GM21423 (cell line): ENCODE data around the gene MAPRE2.

Experiments used
- ATAC-seq: cut with Tn5 transposase; IDR thresholded peaks from one replicate; pipeline ENCODE4 v1.9.1; 2021; ENCODE audit warnings: mild to moderate bottlenecking, moderate library complexity; ENCODE audit not compliant: unreplicated experiment

The MAPRE2 gene

DNA sequence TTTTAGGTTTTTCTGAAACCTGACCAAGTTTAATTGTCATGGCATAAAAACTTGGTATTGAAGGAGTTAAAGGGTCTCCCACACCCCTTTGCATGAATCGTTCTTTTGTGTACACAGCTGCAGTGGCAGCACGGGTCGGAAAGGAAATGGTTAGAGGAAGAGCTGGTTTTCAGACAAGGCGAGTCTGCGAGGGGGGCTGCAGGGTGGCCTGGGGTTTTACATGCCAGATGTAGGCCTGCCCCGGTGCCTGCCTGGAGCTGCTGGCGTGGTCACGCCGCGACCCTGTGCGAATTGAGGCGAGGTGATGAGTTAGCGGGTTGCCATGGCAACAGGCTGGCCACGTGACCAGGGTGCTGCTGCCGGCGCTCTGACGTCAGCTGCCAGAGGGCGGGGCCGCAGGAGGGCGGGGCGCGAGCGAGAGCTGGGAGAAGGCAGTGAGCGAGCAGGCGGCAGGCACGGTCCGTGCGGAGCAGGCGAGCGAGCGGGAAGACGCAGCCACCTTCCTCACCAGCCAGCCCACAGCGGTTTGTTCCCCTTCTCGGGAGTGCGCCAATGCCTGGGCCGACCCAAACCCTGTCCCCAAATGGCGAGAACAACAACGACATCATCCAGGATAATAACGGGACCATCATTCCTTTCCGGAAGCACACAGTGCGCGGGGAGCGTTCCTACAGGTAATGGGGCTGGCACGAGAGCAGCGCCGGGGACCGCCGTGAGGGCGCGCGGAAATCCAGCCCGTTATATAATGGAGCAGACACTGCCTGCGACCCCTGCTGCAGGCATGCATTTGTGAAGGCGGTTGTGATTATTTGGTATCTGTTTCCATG, at the start of gene MAPRE2:
Gene MAPRE2 (plus strand): TSS at position 426 of the 827 bp plus-strand sequence. CDS start 127 bp downstream, at position 553.
- peak; percentile 78 for ATAC-seq

DNA sequence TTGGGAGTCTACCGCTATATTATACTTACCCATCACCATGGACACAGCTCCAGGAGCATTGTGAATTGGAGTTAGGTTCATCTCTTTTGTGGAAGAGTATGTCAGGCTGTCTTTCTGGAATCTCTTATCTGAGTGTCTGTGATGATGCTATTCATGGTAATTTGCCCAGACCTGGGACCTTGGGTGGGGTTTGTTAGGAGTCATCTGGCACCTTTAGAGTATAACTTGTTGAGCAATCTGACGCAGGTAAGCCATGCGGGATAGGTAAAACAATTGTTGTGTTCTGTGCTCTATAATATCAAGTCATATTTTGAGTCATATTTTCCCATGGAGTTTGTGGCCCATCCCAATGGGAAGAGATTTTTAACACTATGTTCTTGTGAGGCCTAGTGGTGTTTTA, 49.7 kb upstream of the MAPRE2 start:
- ATAC-seq = no peak

DNA sequence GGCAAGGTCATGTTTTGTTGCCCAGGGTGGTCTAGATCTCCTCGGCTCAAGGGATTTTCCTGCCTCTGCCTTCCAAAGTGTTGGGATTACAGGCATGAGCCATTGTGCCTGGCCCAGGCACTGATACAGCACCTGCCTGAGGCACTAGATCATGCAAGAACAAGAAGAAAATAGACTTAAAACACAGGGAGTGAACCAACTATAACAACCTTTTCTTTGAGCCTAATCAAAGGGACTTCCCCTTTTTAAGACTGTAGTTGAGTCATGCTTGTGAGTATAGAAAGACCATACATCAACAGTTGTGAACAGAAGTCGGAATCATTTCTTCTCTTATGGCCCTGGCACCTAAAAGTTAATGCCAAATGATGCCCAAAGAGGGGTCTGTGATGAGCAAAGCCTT, 47.9 kb upstream of the MAPRE2 start:
- no peak for ATAC-seq

DNA sequence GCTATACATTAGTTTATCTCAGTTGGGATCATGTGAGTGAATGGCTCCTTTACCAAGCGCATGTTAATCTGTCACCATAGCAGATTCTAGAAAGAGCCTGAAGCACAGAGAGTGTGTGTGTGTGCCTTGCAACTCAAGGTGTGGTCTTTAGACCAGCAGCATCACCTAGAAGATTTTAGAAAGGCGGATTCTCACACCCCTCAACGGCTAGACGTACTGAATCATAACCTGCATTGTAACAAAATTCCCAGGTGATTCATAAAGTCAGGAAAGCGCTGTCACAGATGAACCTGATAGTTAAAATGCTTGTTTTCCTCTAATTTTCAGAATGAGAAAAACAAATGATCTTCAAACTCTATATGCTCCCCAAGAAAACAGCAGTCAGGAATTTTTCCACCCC, 45.5 kb upstream of the MAPRE2 start:
- no peak for ATAC-seq

DNA sequence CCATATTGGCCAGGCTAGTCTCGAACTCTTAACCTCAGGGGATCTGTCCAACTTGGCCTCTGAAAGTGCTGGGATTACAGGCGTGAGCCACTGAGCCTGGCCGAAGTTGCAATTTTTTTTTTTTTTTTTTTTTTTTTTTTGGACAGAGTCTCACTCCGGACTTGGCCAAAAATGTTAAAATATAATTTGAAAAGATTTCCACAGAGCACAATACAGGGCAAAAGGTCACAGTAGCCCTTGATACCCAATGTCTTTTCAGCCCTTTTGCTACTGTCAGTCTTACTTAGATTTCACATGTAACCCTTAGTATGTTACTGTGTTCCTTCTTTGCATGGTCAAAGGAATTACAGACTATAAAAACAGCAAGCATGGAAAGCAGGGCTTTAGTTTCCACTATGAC, 42.6 kb upstream of the MAPRE2 start:
- no peak for ATAC-seq

DNA sequence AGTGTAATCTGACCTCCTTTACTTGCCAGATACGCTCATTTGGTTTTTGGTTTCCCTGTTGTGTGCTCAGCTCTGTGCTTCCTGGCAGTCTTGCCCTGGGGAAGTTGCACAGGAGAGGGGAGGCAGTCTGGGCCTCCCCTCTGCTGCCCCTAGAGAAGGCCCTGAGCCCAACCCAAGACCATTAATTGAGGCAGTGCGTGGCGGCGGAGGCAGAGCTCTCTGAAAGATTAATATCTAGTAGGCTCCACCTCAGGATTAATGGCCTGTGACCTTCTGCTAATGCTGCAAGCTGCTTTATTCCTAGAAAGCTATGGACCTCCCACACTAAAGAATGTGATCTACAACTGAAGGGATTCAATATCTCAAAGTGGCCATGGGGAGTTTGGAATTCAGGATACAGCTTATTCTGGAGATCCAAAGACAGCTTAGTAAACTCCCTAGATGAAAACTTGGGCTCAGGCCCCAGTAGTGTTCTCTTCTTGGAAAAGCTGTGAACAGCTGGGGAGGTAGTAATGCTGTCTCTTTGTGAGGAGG, 41.4 kb upstream of the MAPRE2 start:
- no peak for ATAC-seq

DNA sequence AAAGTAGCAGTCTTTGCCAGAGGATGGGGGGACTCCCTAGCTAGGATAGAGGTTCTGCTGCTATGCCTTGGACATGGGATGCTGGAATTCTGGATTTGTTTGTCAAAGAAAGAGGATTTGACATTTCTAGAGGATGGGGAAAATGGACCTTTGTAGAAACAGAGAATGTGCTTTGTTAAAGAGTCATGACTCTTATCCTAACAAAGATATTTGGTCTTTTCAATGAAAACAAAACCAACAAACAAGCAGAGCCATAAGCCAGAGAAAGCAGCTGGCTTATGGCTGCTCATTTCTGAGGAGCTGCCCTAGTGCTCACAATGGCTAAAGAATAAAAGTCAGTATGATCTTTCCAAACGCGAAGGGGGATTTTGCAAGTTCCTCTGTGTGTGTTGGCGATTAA, 40.8 kb upstream of the MAPRE2 start:
- ATAC-seq = no peak

DNA sequence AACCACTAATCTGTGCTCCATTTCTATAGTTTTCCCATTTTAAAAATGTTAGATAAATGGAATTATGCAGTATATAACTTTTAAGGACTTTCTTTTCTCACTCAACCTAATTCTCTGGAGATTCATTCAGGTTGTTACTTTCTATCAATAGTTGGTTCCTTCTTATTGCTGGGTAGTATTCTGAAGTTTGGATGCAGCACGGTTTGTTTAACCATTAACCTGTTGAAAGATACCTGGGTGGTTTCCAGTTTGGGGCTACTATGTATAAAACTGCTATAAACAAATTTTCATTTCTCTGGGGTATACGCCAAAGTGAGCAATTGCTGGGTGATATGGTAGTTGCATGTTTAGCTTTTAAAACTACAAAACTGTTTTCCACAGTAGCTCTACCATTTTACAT, 39.1 kb upstream of the MAPRE2 start:
- ATAC-seq = no peak

DNA sequence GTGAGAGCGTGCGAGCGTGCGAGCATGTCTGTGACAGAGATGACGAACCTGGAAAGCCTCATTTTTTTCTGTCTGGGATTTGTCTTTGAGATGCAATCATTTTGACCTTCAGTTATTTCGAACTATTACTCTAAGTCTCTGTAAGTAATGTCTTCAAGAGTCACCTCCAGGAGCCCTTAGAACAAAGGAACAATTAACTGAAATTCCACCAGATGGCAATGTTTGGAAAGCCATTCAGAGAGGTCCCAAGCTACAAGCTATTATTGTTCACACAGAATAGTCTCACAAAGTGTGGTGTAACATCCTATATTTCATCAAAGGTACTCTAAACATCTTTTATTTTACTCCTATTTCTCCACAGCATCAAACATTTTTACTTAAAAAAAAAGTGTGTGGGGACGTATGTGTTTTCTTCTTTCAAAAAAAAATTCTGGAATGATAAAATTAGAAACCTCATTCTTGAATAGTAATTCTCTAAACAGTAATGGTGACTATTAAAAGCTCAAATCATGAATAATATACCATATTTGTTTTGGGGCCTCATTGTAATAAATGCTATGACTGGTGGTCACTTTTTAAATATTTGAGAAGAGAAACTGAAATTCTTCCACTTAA, 35.1 kb upstream of the MAPRE2 start:
- ATAC-seq = no peak

DNA sequence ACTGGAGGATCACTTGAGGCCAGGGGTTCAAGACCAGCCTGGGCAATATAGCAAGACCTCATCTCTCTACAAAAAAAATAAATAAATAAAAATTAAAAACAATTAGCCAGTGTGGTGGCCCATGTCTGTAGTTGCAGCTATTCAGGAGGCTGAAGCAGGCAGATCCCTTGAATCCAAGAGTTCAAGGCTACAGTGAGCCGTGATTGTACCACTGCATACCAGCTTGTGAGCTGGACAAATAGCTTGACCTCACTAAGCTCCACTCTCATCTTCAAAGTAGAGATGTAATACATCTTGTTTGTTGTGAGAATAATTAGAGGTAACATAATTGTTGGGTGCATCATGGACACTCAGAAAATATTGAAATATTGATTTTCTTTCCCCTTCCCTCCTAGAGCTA, 31.1 kb upstream of the MAPRE2 start:
- no peak for ATAC-seq

DNA sequence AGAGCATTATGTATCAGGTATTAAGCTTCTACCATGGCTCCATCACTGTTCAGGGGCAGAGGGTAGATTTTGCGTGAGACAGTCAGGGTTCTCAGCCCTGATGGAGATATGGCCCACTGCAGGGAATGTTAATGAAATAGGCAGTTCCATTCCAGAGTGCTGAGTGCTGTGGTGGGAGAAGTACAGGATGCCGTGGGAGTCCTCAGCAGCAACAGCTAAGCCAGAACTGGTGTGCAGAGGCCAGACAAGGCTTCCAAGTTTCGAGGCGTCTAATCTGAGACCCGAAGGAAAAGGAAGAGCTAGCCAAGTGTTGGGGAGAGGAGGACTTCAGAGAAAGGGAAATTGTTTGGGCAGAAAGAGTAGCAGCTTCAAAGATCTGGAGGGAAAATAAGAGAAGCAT, 30.2 kb upstream of the MAPRE2 start:
- ATAC-seq = no peak

DNA sequence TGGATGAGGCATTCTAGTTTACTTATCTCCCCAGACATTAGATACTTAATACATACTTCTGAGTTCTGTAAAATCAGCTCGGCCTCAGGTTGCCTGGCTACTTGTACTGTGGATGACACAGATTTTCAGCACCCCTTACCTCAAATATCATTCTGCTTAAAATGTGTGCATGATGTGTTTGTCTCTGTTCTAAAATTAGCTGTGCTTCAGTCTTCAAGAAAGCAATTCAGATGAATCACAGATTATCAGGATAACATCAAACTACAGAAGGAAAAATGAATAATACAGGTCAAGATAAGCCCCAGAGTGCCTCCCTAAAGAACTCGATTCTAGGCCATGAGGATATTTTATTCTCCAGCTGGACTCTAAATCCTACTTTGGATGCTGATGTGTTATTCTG, 21.3 kb upstream of the MAPRE2 start:
- ATAC-seq = no peak

DNA sequence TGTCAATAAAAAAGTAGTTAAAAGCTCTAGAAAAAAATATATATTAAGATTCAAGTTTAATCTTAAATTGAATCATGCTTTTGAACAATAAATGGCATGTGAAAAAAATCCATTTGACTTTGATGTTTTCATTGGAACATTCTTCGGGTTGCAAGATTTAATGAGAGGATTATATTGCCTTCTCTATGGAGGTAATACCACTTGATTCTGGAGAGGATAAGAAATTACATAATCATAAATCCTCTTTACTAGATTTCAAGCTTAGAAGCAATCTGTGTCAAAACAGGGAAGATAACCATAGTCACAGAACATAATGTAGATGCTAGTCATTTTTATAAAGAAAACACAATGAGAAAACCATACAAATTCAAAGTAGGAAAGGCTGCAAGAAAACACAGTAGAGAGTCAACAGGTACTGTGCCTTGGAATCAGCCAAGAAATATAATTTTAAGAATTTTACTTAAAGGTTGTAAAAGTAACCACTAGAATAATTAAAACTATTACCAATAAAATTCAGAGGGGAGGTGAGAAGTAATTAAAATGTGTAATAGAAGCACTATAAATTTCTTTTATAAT, 18.7 kb upstream of the MAPRE2 start:
- ATAC-seq = no peak

DNA sequence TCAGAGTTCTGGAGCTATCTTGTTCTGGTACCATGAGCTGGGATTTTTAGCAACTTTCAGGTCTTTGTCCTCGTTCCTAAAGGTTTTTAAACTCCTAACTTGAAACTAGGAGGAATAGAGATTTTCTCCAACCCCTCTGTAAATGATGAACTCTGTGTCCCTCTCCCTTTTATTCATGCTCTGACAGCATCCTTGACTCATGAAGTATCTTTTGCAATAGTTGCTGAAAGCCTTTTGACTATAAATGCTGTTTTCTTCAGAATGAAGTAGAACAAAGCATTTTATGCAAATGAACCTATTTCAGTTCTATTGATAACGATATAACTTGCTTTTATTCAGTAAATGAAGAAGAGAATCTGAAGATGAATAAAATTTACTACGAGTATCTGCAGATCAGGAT, 17.0 kb upstream of the MAPRE2 start:
- ATAC-seq = no peak

DNA sequence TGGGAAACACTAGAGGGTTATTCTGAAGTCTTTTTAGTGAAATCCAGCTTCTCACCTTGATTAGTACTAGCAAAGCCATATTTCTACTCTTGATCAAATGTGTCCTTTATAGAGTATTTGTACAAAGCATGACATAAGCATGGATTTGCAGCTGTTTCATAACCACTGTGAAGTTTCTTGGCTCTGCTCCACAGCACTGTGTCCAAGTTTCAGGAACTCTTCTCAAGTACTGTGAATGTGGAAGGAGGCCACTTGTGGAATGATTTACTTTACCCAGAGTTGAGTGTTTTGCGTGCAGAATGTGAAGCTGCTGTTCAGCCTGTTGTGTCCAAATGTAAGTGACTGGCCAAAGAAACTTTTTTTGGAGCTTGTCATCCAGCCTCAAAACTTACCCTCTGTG, 16.2 kb upstream of the MAPRE2 start:
- ATAC-seq = no peak

DNA sequence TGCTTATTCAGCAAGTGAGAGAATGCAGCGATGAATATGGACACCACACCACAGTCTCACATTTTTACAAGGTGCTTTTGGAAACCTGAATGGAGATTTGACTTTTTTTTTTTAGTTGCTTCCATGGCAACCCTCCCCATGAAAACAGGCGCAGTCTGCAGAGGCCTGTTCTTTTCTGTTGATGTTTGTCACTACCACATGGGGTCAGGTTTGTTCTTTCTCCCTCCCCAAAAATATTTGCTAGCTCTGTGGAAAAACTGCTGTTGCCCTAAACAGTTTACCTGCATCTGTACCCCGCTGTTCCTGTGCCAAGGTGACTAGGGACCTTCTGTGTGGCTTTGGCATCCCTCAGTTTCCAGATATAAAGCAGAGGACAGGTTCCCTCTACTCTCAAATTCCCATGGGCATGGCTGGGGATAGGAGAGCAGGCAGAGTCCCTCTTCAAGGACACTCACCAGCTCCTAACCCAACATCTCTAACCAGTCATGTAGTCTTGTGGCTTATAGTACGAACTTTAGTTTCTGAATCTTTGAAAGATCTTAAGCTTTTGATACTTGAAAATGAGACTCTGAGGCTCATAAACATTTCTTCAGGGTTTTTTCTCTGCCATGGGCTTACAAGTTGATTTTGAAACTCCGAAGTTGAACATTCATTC, 14.7 kb upstream of the MAPRE2 start:
- ATAC-seq = peak; percentile 39

DNA sequence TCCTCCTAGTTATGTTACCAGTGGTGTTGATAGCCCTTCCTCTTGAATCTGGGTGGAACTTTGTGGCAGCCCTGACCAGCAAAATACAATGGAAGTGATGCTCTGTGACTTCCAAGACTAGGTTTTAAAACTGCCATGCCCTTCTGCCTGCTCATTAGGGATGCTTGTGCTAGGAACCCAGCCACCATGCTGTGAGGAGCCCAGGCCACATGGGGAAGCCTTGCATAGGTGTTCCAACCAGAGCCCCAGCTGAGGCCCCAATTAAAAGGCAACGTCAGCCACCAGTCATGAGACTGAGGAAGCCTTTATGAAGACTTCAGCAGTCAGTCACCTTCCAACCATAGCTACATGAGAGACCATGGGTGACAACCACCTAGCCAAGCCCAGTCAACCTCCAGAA, 14.0 kb upstream of the MAPRE2 start:
- no peak for ATAC-seq

DNA sequence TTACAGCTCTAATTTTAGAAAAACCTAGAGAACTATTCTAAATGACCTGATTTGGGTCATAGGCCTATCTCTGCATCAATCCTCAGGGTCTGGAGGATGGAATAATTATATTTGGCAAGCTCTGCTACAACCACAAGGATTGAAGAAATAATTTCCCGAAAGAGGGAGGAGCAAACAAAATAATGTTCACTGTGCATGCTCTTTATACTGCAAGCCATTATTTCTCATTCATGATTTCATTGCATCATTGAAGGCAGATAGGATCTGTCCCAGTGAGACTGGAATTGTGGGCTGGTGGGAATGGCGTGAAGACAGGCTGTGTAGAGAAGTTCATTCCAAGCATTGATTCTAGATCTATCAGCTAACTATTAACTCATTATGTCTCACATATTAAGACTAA, 12.7 kb upstream of the MAPRE2 start:
- ATAC-seq = no peak

DNA sequence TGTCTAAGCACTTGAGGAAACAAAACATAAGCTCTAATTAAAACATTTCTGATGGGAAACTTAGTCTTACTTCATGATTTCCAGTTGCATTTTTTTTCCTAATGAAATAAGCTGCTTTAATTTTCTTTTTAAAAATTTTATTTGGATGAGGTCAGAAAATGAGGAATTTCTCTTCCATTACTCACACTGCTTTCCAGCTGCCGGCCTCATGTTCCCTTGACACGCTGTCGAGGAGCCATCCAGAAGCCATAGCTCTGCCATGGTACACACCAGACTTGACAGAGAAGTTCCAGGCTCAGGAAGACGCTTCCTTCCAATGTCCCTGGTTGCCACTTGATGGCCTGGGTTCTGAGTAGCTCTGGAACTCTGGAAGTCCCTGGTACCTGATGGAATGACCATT, 12.1 kb upstream of the MAPRE2 start:
- ATAC-seq = no peak

DNA sequence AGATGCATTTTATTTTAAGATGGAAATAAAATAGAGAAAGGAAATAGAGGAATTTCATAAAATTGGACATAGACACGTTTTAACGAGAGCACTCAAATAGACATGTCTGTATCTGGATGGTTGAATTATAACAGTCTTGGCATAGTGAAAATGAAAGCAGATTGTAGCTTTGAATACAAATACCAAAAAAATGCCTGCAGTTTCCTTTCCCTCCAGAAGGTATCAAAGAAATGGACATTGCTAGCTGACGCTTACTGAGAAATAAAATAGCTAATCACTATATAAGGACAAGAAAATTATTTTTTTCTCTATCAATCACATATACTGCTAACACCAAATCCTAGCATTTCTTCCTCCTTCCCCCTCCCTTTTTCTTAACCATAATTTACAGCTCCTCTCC, 11.4 kb upstream of the MAPRE2 start:
- ATAC-seq = peak; percentile 77

DNA sequence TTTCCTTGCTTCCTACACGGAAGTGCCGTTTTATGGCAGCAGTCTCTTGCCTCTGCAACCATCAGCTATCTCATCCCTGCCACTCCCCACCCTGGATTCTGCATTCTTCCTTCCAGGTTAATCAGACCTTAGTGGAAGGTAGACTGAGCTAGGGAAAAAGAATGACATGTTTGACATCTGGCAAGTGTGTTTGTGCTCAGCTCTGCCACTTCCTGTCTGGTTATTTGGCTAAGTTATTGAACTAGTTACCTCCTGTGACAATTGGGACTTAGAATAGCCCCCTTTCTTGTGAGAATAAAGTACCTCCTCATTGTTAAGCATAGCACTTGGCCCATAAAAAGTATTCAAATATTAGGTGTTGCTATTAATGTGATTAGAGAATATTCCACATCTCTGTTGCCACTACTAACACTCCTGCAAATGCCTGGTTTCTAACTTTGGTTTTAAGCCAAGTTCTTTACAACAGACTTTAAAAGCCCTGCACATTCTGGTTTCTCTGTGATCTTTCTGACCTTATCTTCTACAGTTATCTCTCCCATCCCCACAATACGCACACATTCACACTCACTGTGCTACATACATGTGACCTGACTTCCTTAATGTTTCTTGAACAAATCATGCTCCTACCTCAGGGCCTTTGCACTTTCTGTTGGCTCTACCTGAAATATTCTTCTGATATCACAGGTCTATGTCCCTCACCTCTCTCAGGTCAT, 10.8 kb upstream of the MAPRE2 start:
- peak; percentile 51 for ATAC-seq
